ENCODE data around the gene ICE2. TPM values are rescaled to one million over a fixed set of nuclear protein-coding genes. Genes with fewer than 3 reads are reported as not detected.

ICE2 gene
- total and polyA plus RNA-seq, 2 of the 8 experiments (the other 6 are each of a cell fraction or from before 2014, with no cell fraction given) = 40.0 to 87.3 TPM

DNA sequence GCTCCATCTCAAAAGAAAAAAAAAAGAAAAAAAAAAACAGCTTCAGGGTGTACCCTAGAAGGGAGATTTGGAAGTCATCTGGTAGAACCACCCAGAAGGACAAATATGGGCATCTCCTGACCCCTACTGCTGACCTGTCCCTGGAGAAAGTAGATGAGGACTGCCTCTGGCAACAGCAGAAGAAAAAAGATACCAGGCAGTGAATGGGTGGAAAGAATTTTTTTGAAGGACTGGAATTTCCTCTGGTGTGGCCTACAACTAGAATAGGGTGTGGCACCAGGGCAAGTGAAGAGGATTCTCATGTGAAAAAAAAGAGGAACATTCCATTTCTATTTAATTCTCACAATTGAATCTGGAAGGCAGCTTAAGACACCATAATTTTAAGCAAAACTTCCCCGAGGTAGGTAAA is 84.2 kb downstream of the ICE2 start:
- H4K5ac ChIP-seq (ENCODE audit: insufficient read length, low read depth, low read length) = no peak overlapping the region
- DNase-seq (ENCODE audit: low read depth in 1 of 2, low spot score in 2 of 2) = no peak
- CTCF ChIA-PET (ENCODE audit: partially characterized antibody) = interaction anchor here (0.7 to 1.9 kb wide), 3 partner anchors 36 to 66 kb away, joined by 3 to 5 read pairs (median 3); no protein-coding TSS in a partner anchor
- H3K36me3 ChIP-seq (ENCODE audit: control insufficient read depth in 2 of 4, insufficient read depth in 4 of 4, low read length in 3 of 4) = peaks cover 0 to 16% (median 0%) of the 10 kb centered on the region in 4 experiments; a peak in 1 of 8 replicates
- H3K27ac ChIP-seq (ENCODE audit: low read depth, low read length) = no peak overlapping the region
- H3K9ac ChIP-seq (replicated peaks in 1 of 4; ENCODE audit: extremely low read depth in 1 of 4, low read depth in 3 of 4, low read length in 3 of 4) = no peak overlapping the region
- peaks cover 0 to 7% of the 10 kb centered on the region in 2 experiments for H4K20me1 ChIP-seq (replicated peaks in 1 of 2; ENCODE audit: control insufficient read depth in 1 of 2, insufficient read depth in 2 of 2, low read length in 2 of 2)
- H3K4me3 ChIP-seq (ENCODE audit: extremely low read depth in 1 of 4, insufficient read depth in 2 of 4, low read depth in 3 of 4, low read length in 4 of 4) = no peak overlapping the region
- 96% methylated on average over 1 of the region's 1 CpG; no CpG with 5 or more reads in 1 of the 2 experiments for WGBS, 2 experiments (ENCODE audit: extremely low coverage in 1 of 2, insufficient coverage in 1 of 2, insufficient read length in 1 of 2, insufficient replicate concordance in 2 of 2, low coverage in 1 of 2, low lambda C conversion rate in 2 of 2, missing lambda C conversion rate in 1 of 2)
- no peak overlapping the region for H4K8ac ChIP-seq (ENCODE audit: extremely low read depth, insufficient read depth, low read length)
- H2BK20ac ChIP-seq (ENCODE audit: low read length) = no peak overlapping the region
- H3K27me3 ChIP-seq (replicated peaks in 1 of 4; ENCODE audit: control insufficient read depth in 3 of 4, extremely low read depth in 1 of 4, insufficient read depth in 3 of 4, low read length in 3 of 4) = peaks cover 0 to 12% (median 6%) of the 10 kb centered on the region in 4 experiments; a peak in 6 of 7 replicates
- no peak overlapping the region for H4K91ac ChIP-seq (replicated peaks; ENCODE audit: insufficient read length, low read length)
- H2BK5ac ChIP-seq (ENCODE audit: low read depth, low read length) = no peak overlapping the region
- peaks cover 12% of the 10 kb centered on the region; the same call in 1 of the 2 replicates for H3K23me2 ChIP-seq (ENCODE audit: low read depth, low read length)
- POLR2A ChIA-PET (ENCODE audit: partially characterized antibody) = interaction anchor here (1.4 kb wide), 1 partner anchor 12 kb away, joined by 6 read pairs; no protein-coding TSS in a partner anchor
- H2BK120ac ChIP-seq (replicated peaks; ENCODE audit: low read depth, low read length) = no peak overlapping the region
- H3K56ac ChIP-seq (replicated peaks; ENCODE audit: insufficient read length, low read depth, low read length) = no peak overlapping the region
- no peak for FAIRE-seq
- no peak overlapping the region for H3K4ac ChIP-seq (replicated peaks; ENCODE audit: insufficient read length, low read depth, low read length)
- no peak overlapping the region for H3K4me2 ChIP-seq (ENCODE audit: insufficient read depth in 1 of 2, low read depth in 2 of 2, low read length in 2 of 2)
- H3K23ac ChIP-seq (ENCODE audit: insufficient read length) = no peak overlapping the region
- peaks cover 0 to 28% of the 10 kb centered on the region in 2 experiments; a peak in 2 of 4 replicates for H3K79me2 ChIP-seq (ENCODE audit: control insufficient read depth in 1 of 2, insufficient read depth in 2 of 2, low read length in 2 of 2)
- H3K14ac ChIP-seq (ENCODE audit: insufficient read length) = no peak overlapping the region
- no peak overlapping the region for H2AK5ac ChIP-seq (ENCODE audit: low read depth, low read length)
- no peak overlapping the region; the same call in 1 of the 2 replicates for H2BK12ac ChIP-seq (ENCODE audit: low read depth, low read length)
- no peaks in the 10 kb centered on the region for H3K9me3 ChIP-seq (ENCODE audit: insufficient read depth in 2 of 2, low read depth in 1 of 2, low read length in 1 of 2)
- no peak overlapping the region for H3K18ac ChIP-seq (ENCODE audit: extremely low read depth, low read length)
- peaks cover 11 to 34% (median 23%) of the 10 kb centered on the region in 4 experiments; a peak in 6 of 7 replicates for H3K4me1 ChIP-seq (replicated peaks in 1 of 4; ENCODE audit: control insufficient read depth in 3 of 4, insufficient read depth in 4 of 4, low read length in 3 of 4)
- no peak overlapping the region for H2AFZ ChIP-seq (ENCODE audit: low read length)
- H2BK15ac ChIP-seq (ENCODE audit: low read length) = no peak overlapping the region
- H3K79me1 ChIP-seq (ENCODE audit: low read depth, low read length) = peaks cover 9% of the 10 kb centered on the region; the same call in 1 of the 2 replicates
- TF ChIP-seq GABPA (IDR thresholded peaks at IDR 0.05; ENCODE audit: borderline replicate concordance, insufficient read depth, low read length) (no peak), SIN3A (conservative IDR thresholded peaks at IDR 0.05 in 1 of 2, IDR thresholded peaks at IDR 0.05 in 1 of 2; ENCODE audit: low read depth in 1 of 2, low read length in 2 of 2) (no peak), EGR1 (IDR thresholded peaks at IDR 0.05; ENCODE audit: borderline replicate concordance, low read depth, low read length) (no peak), KDM5A (IDR thresholded peaks at IDR 0.05; ENCODE audit: low read length) (no peak), CEBPB (IDR thresholded peaks at IDR 0.05; ENCODE audit: low read depth, low read length) (no peak)

Measured in H1 (cell line).